Breast epithelium (tissue), 4 donors: Measurements from ENCODE around the gene ZSCAN22. TPM values are rescaled to one million over a fixed set of nuclear protein-coding genes. Genes with fewer than 3 reads are reported as not detected.

Experiments
- DNase-seq, 2 donors: peaks; one replicate each; pipeline ENCODE4 v3.0.0-alpha.2; 2019; ENCODE audit warnings: low spot score in 2 of 2
- H3K27ac ChIP-seq, 2 donors: fragments of 200-600 bp; sonication (generic) in 1 of 2; one replicate each; pipeline ENCODE4 v1.5.1; 2016 to 2019; ENCODE audit warnings: mild to moderate bottlenecking in 1 of 2
- H3K27me3 ChIP-seq, 2 donors: fragments of 200-600 bp; sonication (generic) in 1 of 2; one replicate each; pipeline versions ENCODE4 v1.5.1 to v1.6.0; 2017 to 2019; ENCODE audit warnings: control low read depth in 1 of 2, mild to moderate bottlenecking in 1 of 2
- H3K36me3 ChIP-seq: fragments of 200-600 bp; one replicate; pipeline ENCODE4 v1.5.1; 2019
- H3K4me1 ChIP-seq, 2 donors: fragments of 200-600 bp; sonication (generic); one replicate each; pipeline ENCODE4 v1.5.1; 2016 to 2019; ENCODE audit warnings: control low read depth in 1 of 2
- H3K4me3 ChIP-seq, 3 donors: fragments of 200-600 bp; sonication (generic); 1 replicate in 2 of 3; 2 replicates in 1 of 3; pipeline ENCODE4 v1.5.1; 2016 to 2019; ENCODE audit warnings: mild to moderate bottlenecking in 3 of 3, moderate library complexity in 2 of 3
- H3K9me3 ChIP-seq, 2 donors: fragments of 200-600 bp; sonication (generic) in 1 of 2; one replicate each; pipeline ENCODE4 v1.5.1; 2016 to 2019; ENCODE audit warnings: control low read depth in 1 of 2
- POLR2A ChIP-seq: fragments of 450-650 bp; IDR thresholded peaks from one replicate; pipeline ENCODE4 v1.6.1; 2016; ENCODE audit warnings: antibody characterized with exemption, mild to moderate bottlenecking, moderate library complexity
- POLR2AphosphoS5 ChIP-seq, 3 donors: sonication (generic); formaldehyde crosslinking; IDR thresholded peaks; one replicate each; pipeline ENCODE4 v1.6.1; 2017; ENCODE audit warnings: antibody characterized with exemption in 3 of 3
- intact Hi-C: fragments of 100-400 bp; cut with DNase I; formaldehyde crosslinking; loops from one replicate; pipeline ENCODE4 v1.15.1; 2023; ENCODE audit warnings: low total_unique reads
- total RNA-seq, 3 donors: library from RNA; depleted of rRNA; stranded (reverse); fragments of >200 nt; gene quantifications; one replicate each; pipeline ENCODE4 v1.1.0, GENCODE V29; 2016
- TF ChIP-seq, protein P1 (sequence below), 3 donors: fragments of 450-650 bp; IDR thresholded peaks; one replicate each; pipeline ENCODE4 v1.5.1; 2016 to 2017; ENCODE audit warnings: antibody characterized with exemption in 3 of 3, mild to moderate bottlenecking in 3 of 3, moderate library complexity in 3 of 3

ZSCAN22 gene
- total RNA-seq, 3 donors from 2014 or later = 2.6 to 3.8 (median 3.6) TPM

DNA sequence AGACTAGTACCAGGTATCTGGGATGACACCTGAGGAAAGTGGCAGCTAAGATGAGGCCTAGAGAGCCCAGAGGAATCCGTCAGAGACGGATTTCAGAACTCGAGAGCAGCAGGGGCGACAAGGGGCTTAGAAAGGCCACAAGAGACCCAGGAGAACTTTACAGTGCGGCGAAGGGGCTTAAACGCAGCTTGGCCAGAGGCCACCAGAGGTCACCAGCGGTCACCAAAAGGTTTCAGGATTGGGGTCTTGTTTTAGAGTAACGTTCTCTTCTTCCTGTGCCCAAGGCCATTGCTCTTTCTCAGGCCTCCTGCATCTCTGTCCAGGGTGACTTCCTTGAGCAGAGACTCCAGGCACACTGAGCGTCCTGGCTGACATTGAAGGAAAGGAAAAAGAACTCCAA, 2.2 kb downstream of the ZSCAN22 start:
- Histone ChIP-seq H3K27me3 (no peaks in the 10 kb centered on the region), H3K27ac (no peak overlapping the region), H3K4me3 (no peak overlapping the region), H3K9me3 (no peaks in the 10 kb centered on the region), H3K4me1 (peaks cover 4 to 11% of the 10 kb centered on the region in 2 donors), H3K36me3 (no peaks in the 10 kb centered on the region)
- DNase-seq = no peak
- TF ChIP-seq POLR2AphosphoS5 (IDR thresholded peaks at IDR 0.05) = no peak
- TF ChIP-seq POLR2A = no peak
- TF ChIP-seq, protein P1, sequence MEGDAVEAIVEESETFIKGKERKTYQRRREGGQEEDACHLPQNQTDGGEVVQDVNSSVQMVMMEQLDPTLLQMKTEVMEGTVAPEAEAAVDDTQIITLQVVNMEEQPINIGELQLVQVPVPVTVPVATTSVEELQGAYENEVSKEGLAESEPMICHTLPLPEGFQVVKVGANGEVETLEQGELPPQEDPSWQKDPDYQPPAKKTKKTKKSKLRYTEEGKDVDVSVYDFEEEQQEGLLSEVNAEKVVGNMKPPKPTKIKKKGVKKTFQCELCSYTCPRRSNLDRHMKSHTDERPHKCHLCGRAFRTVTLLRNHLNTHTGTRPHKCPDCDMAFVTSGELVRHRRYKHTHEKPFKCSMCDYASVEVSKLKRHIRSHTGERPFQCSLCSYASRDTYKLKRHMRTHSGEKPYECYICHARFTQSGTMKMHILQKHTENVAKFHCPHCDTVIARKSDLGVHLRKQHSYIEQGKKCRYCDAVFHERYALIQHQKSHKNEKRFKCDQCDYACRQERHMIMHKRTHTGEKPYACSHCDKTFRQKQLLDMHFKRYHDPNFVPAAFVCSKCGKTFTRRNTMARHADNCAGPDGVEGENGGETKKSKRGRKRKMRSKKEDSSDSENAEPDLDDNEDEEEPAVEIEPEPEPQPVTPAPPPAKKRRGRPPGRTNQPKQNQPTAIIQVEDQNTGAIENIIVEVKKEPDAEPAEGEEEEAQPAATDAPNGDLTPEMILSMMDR (IDR thresholded peaks at IDR 0.05) = no peak
- intact Hi-C loops = no loop called here

DNA sequence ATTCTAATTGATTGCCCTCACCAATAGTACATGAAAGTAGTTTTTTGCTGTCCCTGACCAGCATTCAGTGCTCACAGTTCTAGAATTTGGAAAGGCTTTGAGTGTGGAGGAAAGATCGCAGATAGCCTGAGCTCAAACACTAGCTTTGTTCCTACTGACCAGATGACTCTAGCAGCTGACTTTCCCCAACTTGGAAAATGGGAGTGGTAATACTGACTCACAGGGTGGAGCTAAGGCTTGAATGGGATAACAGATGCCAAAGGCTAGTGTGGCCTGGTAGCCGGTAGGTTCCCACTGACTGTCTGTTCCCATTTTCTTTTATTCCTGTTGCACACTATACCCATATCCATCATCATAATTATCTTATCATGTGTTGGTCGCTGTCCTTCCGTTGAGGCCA, 3.7 kb downstream of the ZSCAN22 start:
- Histone ChIP-seq H3K27ac (no peak overlapping the region), H3K27me3 (no peaks in the 10 kb centered on the region), H3K36me3 (no peaks in the 10 kb centered on the region), H3K4me3 (no peak overlapping the region), H3K4me1 (peaks cover 4 to 11% of the 10 kb centered on the region in 2 donors), H3K9me3 (no peaks in the 10 kb centered on the region)
- TF ChIP-seq POLR2A (no peak), POLR2AphosphoS5 (IDR thresholded peaks at IDR 0.05) (no peak)
- TF ChIP-seq, protein P1 (IDR thresholded peaks at IDR 0.05) = no peak
- no peak for DNase-seq
- intact Hi-C loops = no loop called here

DNA sequence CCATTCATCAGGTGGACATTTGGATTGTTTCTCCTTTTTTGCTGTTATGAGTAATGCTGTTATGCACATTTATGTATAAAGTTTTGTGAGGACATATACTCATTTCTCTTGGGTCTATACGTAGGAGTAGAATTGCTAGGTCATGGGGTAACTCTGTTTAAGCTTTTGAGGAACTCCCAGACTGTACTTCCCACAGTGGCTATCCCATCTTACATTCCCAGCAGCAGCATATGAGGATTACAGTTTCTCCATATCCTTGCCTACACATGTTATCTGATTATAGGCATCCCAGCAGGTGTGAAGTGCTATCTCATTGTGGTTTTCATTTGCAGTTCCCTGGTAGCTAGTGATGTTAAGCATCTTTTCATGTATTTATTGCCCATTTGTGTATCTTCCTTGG, 5.9 kb downstream of the ZSCAN22 start:
- Histone ChIP-seq H3K27ac (no peak overlapping the region), H3K27me3 (no peaks in the 10 kb centered on the region), H3K4me3 (no peak overlapping the region), H3K4me1 (peaks cover 3 to 7% of the 10 kb centered on the region in 2 donors), H3K9me3 (no peaks in the 10 kb centered on the region), H3K36me3 (no peaks in the 10 kb centered on the region)
- intact Hi-C loops = no loop called here
- TF ChIP-seq, protein P1 (IDR thresholded peaks at IDR 0.05) = no peak
- TF ChIP-seq POLR2A (no peak), POLR2AphosphoS5 (IDR thresholded peaks at IDR 0.05) (no peak)
- no peak for DNase-seq

DNA sequence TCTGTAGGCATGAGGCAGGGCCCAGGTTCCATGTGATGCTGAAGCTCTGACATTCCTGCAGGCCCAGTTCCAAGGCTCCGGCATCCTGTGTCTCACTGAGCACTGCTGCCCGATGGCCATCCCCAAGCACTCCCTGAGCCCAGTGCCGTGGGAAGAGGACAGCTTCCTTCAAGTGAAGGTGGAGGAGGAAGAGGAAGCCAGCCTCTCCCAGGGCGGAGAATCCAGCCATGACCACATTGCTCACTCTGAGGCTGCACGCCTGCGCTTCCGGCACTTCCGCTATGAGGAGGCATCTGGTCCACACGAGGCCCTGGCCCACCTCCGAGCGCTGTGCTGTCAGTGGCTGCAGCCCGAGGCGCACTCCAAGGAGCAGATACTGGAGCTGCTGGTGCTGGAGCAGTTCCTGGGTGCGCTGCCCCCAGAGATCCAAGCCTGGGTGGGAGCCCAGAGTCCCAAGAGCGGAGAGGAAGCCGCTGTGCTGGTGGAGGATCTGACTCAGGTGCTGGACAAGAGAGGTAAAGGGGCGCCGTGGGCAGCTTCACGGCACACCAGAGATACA, 8.0 kb downstream of the ZSCAN22 start:
- DNase-seq = no peak
- H3K4me3 ChIP-seq = no peak overlapping the region
- no peaks in the 10 kb centered on the region for H3K4me1 ChIP-seq
- no peak for TF ChIP-seq POLR2AphosphoS5 (IDR thresholded peaks at IDR 0.05)
- TF ChIP-seq, protein P1 (IDR thresholded peaks at IDR 0.05) = no peak
- TF ChIP-seq POLR2A = no peak
- H3K27me3 ChIP-seq = no peaks in the 10 kb centered on the region
- H3K27ac ChIP-seq = no peak overlapping the region
- peaks cover 0 to 4% of the 10 kb centered on the region in 2 donors for H3K9me3 ChIP-seq
- intact Hi-C loops = no loop called here
- H3K36me3 ChIP-seq = no peaks in the 10 kb centered on the region

DNA sequence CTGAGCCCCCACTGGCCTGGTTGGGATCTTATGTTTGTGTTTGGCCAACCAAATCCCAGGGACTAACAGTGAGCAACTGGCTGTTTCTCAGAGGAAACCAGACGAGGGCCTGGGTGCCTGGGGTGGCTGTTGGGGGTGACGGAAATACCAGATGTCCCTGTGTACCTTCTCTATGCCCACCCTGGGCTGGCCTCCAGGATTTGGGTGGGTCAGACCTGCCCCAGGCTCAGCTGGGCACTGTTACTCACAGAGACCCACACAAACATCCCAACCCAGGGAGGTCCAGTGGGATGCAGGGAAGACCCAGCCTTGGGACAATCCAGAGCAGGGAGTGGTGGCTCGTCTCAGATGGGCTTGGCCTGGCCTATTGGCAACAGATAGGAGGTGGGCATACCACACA, 8.8 kb downstream of the ZSCAN22 start:
- no peak for DNase-seq
- Histone ChIP-seq H3K9me3 (peaks cover 0 to 4% of the 10 kb centered on the region in 2 donors), H3K27ac (no peak overlapping the region), H3K4me1 (no peaks in the 10 kb centered on the region), H3K4me3 (no peak overlapping the region), H3K27me3 (no peaks in the 10 kb centered on the region), H3K36me3 (no peaks in the 10 kb centered on the region)
- TF ChIP-seq POLR2A (no peak), POLR2AphosphoS5 (IDR thresholded peaks at IDR 0.05) (no peak)
- TF ChIP-seq, protein P1 (IDR thresholded peaks at IDR 0.05) = no peak
- intact Hi-C loops = no loop called here
